ENCODE measurements around the gene PDCD1LG2.
A peak's percentile ranks its signal among the peaks of the same experiment; 100 is the strongest.

Gene PDCD1LG2

DNA sequence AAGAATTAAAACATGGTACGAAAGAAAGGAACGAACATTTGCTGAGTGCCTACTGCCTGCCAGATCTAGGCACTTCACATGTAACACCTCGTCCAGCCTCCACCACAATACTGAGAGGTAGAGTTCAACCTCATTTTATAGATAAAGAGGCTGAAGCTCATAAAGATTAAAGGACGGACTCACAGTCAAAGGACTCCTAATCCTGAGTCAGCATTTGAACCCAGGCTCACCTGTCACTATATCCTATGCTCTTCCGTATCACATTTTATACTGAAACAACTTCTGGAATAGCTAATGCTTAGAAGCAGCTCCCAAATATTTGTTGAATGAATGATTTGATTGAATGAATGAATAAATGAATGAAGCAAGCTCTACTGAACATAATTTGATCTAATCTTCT, 22.5 kb downstream of the PDCD1LG2 start:
- DNase-seq: no peak

DNA sequence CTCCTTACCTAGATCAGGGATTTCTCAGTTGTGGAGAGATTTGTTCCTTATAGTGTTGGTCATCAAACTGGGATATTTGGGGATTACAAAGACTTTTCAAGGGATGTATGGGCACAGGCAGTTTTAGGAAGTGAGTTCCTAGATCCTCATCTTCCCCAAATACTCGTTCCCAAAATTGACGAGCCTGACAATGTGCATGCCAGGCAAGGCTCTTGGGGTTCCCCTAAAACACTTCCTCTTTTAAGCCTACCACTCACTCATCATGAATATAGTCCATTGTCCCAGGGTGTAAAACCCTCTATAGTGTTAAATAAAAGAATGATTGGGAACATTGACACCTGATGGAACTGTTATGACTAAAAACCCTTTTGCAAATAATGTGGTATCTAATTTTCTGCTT, 26.4 kb downstream of the PDCD1LG2 start:
- DNase-seq: no peak

DNA sequence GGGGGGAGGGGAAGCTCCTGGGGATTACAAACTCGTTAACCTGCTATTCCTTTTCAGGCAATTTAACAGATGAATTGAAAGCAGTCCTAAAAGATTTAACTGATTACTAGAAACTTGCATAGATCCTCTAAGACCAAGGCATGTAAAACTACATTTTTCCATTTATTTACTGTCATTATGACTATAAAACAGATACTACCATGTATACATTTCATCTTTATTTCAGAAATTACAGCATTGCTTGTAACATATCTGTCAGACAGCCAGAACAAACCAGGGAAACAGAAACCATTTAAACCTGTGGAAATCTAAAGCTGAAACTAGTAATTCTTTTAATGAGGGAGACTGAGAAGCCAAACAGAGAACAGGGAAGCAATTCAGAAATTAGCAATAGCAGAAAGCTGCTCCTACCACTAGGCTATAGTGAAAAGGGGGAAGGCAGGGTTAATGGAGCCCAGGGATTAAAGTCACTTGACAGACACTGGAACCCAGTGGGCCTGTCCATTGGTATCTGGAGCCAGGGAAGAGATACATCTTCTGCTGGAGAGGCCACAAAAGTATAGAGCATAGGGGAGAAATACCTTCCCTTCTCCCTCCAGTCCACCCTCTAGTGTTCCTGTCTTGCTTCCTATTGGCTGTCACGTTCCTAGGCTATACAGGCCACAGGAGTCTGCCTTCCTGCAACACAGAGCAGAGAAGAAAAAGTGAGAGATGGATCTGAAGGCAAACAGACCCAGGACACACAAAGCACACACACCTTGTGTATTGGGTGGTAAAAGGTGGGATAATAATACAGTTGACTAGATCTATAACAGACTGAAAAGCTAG, 33.8 kb downstream of the PDCD1LG2 start:
- no peak for DNase-seq

DNA sequence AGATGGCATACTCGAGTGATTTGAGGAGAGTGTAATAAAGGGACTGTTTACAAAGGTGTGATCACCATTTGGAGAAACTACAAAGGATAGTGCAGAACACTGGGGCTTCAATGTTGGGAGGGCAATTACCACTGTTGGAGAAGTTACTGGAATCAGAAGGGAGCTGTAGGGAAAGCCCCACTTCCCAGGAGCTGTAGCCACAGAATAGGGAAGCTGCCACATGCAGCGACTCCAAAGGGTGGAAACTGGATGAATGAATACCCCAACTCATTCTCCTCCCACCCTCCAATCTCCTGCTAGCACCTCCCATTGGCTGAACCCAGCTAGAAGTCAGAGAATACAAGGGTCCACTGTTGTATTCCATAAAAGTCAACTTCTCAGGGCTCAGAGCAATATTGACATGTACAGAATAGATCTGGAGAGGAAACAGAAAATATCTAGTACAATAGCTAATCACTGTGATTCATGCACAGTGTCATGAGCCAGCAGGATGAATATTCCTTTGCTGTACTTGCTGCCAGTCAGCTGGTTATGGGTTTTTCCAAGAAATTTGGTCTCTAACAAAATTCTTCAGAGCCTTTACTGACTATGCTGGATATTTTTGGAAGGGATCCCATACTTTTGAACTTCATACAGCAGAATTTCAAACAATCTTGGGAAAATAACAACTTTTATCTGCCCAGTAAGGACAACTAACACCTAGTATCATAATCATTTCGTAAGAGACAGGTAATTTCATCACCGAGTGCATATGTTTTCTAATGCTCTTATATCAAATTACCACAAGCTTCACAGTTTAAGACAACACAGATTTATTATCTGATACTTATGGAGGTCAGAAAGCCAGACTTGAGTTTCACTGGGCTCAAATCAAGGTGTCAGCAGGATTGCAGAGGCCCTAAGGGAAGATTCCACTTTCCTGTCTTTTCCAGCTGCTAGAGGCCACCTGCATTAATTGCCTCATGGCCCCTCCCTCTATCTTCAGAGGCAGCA, 39.6 kb downstream of the PDCD1LG2 start:
- peak; percentile 30 for DNase-seq

DNA sequence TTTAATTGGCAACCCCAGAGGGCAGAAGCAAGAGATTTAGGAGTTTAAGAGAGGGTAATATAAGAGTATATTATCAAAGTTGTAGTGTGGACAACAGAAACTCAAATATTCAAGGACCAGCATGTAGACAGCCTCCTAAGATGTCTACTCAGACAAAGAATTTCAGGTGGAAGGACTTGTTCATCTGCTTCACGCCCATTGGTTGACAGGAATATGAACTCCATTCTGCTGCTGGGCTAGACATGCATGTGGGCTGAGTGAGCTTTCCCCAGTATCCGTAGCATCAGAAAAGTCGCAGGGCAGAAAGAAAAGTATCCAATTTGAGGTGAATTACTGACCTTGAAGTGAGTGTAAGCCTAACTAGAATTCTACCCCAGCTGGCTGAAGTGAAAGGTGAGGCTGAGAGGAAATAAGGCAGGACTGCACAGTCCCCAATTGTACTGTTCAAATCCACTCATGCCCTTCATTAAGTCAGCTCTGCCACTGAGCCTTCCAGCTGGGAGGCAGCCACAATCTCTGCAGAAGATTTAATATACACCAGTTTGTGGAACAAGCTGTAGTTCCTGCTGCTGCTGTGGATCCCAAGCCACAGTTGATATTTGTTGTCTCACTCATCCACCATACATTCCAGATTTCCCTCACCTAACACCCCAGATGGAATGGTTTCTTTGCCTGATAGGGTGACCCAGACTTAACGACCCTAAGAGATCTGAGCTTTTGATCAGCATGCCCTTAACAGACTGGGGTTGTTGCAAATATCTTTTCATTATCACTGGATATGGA, 41.2 kb downstream of the PDCD1LG2 start:
- DNase-seq: no peak

DNA sequence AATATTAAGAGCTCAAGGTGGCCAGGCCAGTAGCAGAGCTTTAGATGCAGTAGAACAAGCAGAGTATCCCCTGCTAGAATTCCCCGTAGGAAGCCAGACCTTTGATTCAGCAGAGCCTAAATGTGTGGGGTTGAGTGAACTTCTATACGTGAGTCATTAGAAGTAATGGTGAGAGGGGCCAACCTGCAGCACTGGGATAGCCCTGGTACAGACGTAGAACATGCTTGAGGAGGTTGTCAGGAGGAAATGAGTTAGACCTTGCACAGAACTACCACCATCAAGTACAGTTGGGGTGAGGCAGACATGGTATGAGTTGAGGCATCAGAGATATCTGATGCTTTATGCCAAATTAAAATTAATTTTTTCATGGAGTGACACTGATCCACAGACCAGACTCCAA, 42.0 kb downstream of the PDCD1LG2 start:
- no peak for DNase-seq

DNA sequence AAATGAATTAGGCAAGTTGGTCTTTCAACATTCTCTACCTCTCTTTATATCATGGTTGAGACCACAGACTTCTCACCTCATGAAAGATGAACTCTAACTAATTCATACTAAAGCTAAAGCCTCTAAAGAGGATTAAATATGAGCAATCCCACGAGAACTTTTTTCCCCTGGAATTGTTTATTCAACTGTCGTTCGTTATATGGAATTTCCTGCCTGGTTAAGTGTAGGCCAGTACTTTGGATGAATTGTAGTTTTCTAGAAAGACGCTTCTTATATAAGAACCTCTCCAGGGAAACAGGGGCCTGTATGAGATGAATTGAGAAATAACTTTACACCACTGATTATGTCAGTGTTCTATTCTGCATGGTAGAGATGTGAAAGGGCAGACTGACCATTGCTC, 42.9 kb downstream of the PDCD1LG2 start:
- no peak for DNase-seq

DNA sequence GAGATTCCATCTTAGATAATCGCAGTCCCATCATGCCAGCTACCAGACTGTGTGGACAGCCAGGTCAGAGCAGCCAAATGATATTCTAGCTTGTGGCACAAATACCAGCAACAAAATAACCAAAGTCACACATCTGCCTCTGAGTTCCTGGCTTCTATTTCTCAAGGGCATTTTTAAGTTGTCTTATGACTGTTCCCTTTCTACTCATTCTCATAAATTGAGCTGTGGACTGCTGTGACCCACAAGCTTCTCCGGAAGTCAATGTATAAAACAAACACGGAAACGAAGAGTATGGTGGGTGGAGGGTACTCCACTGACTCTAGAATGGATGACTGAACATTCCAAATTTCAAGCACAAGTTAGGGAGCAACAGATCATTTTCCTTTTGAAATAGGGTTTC, 43.9 kb downstream of the PDCD1LG2 start:
- no peak for DNase-seq

DNA sequence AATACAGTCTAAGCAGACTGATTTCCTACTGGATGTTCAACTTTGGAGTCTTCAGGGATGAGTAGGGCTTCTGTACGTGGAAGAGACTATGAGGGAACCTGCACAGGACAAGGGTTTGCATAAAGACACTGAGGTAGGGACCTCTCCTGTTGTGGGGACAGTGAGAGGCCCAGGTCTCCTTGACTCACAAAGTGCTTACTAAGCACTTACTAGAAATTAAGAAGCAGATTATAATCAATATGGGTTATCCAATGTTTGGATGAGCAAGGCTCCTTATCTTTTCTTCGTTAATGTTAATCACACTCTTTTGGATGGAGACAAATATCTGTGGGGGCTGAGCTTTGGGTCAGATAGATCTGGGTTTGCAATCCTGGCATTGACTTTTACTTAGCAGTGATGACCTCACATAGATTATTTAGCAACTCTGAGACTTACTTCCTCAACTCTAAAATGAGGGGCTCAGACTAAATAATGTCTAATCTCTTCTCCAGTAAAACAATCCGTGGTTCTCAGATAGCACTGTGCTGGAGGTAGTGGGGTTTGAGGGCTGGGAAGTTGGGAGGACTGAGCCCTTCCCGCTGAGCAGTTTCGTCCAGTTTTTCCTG, 45.9 kb downstream of the PDCD1LG2 start:
- DNase-seq: no peak

DNA sequence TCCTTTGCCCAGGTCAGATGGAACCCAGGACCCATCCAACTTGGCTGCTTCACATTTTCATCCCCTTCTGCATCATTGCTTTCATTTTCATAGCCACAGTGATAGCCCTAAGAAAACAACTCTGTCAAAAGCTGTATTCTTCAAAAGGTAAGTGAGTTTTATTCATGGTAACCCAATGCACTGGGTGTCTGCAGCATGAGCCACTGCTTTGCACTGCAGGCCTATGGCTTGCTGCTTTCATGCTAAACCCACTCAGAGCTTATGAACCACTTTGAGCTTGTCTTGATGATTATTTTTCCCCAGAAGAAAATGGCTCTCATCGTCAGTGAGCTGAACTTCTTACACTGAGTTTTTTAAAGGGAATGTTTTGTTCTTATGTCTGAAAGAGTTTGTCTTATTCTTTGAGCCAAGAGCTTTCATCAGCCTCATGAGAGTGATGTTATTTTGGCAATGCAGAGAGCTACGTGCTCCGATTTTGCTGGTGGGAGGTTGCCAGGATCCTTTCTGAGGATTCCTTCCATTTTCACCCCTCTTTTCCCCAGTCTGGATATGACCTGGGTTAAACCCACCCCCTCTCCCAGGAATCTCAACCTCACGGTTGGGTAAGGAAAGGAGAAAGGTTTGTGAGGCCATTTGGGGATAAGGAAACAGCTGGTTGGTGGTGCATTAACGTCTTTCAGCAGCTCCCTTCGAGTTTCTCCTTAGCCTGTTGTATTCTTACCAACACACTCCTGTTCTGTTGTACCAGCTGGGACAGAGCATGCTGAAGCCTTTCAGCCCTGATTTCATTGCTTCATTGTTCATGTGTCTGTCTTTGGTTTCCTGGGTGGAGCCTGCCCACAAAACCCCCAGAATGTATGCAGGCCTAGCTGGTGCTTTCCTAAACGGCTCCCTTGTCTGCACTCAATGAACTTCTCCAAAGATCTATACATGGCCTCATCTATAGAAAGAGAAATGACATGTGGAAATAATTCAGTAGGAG, 47.6 kb downstream of the PDCD1LG2 start:
- no peak for DNase-seq

DNA sequence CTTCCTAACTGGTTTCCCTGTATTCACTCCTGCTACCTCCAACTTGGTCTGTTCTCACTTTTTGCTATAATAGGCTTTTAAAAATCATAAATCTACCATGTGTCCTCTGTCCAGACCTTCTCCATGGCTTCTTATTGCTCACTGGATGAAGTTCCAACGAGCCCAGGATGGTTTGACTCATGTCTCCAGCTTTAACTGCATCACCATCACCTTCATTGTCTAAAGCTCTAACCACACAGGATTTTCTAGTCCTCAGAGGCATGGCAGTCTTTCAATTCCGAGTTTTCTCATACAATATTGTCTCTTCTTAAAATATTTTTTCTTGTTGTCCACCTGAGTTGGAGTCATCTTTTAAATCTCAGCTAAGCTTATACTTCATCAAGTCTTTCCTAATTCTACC, 49.3 kb downstream of the PDCD1LG2 start:
- DNase-seq: no peak

DNA sequence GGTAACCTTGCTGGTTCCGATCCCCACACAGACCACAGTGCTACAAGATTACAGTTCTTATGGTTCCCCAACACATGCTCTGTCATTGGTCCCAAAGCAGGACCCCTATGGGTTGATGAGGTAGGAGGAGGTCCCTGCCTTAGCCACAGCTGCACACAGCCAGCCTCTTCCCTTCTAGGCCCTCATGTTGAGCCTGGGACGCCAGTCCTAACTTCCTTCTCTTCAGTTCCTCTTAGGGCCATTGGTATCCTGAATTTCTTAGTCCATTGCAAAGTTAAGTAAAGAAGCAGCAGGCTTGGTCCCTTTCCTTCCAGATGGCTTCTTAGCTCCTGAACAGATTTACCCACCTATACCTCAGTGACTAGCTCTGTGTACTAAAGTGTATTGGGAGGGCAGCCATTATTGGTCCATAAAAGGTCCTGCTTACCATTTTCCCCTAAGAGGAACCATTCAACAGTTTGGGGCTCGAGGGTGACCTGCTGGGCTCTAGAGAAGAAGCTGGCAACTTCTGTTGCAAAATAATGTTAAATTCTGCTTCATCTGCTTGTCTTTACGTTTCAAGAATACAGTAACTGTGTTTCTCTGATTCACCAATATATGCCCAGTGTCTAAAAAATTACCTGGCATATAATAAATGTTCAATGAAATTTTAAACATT, 50.2 kb downstream of the PDCD1LG2 start:
- DNase-seq: no peak

DNA sequence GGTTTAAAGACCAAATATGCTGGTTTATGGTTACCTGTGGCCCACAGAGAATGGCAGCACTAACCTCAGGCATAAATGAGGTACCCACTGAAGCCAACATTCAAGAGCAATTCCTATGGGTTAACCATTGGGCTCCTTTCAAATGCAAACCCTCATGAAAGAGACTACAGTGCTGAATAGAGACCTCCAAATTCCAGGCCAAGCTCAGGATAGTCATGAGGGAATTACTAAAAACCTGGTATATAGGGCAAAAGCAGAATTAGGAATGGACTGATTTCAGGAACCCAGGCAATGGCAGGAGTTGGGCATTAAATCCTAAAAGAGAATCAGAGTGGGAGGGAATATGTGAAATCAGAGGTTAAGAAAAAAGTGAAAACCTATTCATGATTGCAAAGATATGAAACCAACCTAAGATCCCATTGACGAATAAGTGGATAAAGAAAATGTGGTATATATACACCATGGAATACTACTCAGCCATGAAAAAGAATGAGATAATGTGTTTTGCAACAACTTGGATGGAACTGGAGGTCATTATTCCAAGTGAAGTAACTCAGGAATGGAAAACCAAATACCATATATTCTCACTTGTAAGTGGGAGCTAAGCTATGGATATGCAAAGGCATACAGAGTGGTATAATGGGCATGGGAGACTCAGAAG, 51.6 kb downstream of the PDCD1LG2 start:
- no peak for DNase-seq

DNA sequence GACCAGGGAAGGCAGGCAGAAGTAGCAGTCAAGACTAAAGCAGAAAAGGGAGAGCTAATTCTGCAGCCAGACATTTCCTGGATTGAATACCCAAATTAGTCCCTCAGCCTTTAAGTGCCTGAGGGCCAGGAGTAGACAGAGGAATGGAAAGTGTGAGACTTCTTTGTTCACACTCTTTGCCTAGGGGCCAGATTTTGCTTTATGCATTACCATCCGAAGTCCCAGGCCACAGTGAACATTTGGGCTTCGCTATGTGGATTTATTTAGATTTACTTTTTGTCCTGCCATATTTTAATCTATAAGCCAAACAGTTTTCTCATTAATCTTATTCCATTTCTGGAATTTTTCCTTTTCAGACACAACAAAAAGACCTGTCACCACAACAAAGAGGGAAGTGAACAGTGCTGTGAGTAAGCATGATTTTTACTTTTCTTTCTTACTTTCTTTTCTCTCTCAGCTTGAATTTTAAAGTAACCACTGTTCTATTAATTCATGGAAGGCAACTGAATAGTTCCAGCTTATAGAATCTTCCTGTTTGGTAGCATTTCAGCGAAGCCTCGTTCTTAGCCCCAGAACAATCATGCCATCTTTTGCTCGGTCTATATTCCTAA, 52.6 kb downstream of the PDCD1LG2 start:
- DNase-seq: no peak

DNA sequence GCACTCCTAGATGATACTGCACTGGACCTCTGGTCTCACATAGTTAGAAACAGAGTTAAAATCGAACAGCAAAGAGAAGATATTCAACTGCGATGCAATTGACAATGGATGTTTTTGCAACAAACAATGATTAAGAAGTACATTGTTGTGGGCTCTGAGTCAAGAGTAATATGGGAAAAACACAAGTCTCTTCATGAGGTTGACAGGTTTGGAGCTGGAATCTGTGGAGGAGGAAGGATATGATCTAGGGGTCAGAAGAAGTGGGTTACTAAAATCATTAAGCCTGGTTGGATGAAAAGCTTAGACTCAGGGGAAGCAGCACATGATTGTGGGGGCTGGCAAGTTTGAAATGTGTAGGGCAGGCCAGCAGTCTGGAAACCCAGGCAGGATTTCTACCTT, 53.1 kb downstream of the PDCD1LG2 start:
- no peak for DNase-seq

DNA sequence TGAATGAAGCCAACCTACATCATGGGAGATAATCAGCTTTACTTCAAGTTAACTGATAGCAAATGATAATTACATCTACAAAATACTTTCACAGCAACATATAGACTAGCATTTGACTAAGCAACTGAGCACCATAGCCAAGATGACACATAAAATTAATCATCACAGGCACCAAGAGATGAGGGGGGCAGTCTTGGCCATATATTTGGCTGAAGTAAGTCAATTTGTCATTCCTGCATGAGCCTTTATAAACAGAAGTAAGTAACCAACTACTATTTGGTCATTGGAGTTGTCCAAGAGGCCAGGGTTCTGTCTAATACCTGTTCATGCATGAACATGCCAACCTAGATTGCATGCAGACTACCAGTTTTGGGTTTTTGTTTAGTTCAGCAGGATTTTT, 53.6 kb downstream of the PDCD1LG2 start:
- no peak for DNase-seq

DNA sequence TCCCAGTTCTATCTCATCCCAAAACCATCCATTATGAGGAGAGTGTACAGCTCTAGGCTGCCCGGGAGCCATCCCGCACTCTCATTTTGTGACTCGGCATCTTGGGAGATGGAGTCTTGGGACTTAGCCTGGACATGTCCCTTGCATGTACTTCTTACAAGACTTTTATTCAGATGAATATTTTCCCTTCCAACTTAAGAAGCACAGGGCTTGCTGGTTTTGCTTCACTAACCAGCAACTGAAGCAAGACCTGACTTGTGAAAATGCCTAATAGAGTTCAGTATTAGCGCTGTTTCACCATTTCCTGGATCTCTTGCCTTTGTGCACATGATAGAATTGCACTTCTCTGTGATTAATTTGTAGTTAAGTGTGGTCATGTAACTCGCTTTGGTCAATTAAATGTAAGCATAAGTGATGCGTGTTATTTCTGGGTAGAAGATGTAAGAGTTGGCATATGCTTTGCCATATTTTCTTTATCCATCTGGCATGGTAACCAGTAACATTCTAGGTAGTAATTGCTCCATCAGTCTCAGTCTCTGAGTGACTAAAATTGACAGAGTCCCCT, 55.8 kb downstream of the PDCD1LG2 start:
- no peak for DNase-seq

DNA sequence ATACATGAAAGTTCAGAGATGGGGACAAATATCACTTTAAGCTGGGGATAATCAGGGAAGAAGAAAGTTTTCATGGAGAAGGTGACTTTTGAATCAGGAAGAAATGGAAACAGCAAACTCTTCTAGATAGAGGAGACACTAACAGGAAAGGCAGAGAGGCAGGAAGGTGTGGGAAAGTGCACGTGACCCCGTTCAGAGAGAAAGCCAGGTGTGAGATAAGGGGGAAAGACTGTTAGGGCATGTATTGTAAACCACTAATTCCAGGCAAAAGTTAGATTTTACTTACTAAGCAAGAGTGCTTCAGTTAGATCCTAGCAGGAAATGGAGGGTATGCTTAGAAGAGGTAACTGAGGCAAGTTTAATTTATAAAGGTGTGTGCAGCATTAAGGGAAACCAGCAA, 58.5 kb downstream of the PDCD1LG2 start:
- DNase-seq: no peak

DNA sequence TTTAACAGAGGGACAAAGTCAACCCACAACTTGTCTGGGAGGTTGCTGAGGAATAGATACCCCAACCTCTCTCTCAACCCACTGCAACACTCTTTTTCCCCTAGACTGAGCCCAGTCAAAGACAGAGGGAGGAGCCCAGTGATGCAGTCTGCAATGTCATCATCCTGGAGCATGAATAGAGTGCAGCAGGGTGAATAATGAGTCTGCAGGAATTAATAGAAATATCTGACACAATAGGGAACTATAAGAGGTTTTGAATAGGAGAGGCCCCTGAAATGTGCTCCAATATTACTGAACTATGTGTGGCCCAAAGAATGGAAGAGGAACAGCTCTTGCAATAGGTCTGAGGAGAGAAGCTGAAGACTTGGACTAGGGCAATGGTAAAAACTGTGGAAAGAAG, 59.1 kb downstream of the PDCD1LG2 start:
- DNase-seq: no peak

DNA sequence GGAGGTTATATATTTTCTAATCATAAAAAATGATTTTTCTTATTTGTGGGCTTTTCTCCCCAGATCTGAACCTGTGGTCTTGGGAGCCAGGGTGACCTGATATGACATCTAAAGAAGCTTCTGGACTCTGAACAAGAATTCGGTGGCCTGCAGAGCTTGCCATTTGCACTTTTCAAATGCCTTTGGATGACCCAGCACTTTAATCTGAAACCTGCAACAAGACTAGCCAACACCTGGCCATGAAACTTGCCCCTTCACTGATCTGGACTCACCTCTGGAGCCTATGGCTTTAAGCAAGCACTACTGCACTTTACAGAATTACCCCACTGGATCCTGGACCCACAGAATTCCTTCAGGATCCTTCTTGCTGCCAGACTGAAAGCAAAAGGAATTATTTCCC, 59.6 kb downstream of the PDCD1LG2 start:
- no peak for DNase-seq

All from amniotic stem cell (primary cell).